ENCODE measurements around the gene CXCL3. TPM values are rescaled to one million over a fixed set of nuclear protein-coding genes. Genes with fewer than 3 reads are reported as not detected.
"Not testable (repeated sequence)": the region's sequence is repeated elsewhere in the genome, so short reads cannot be mapped to it uniquely, and the experiment has no call there.

Gene CXCL3
- total RNA-seq, 1 donor from 2014 or later, result not detected

DNA sequence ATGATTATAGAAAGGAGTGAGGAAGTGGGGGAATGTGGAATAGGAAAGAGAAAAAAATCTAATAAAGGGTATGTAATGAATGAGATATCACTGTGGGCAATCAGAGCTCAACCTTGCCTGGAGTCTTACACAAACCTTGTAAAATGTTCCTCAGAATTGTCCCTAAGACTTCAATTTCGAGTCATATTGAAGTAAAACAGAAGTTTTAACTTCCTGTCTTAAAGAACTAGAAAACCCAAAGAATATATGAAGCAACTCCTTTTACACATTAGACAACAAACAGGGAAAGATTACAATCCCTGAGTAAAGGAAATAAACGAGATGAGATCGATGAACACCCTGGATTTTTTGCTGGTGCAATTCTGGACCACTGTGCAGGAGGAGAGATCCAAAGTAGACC is 42.5 kb upstream of the CXCL3 start:
- H3K27ac ChIP-seq, result no peak overlapping the region
- H3K27me3 ChIP-seq, result no peaks in the 10 kb centered on the region
- DNase-seq (ENCODE audit: low spot score in 2 of 2), result no peak
- H3K4me1 ChIP-seq, result no peaks in the 10 kb centered on the region
- intact Hi-C loops (cut with DNase I), result no loop called here
- H3K36me3 ChIP-seq, result no peaks in the 10 kb centered on the region
- TF ChIP-seq CTCF (IDR thresholded peaks at IDR 0.05), result no peak
- H3K4me3 ChIP-seq, result no peak overlapping the region
- H3K9me3 ChIP-seq, result no peaks in the 10 kb centered on the region

- intact Hi-C loops (cut with DNase I); DNase-seq (ENCODE audit: low spot score in 2 of 2); H3K4me3 ChIP-seq; H3K27ac ChIP-seq; H3K4me1 ChIP-seq; H3K36me3 ChIP-seq; H3K9me3 ChIP-seq; H3K27me3 ChIP-seq: not testable (repeated sequence)
Observed at GRCh38 chr4:74080351-74080750, 41.9 kb upstream of the CXCL3 start.

- H3K27me3 ChIP-seq; intact Hi-C loops (cut with DNase I); H3K4me3 ChIP-seq; H3K9me3 ChIP-seq; H3K36me3 ChIP-seq; H3K4me1 ChIP-seq; DNase-seq (ENCODE audit: low spot score in 2 of 2); H3K27ac ChIP-seq: not testable (repeated sequence)
Observed at GRCh38 chr4:74079024-74079423, 40.5 kb upstream of the CXCL3 start.

GRCh38 chr4:74073358-74073757 is 34.9 kb upstream of the CXCL3 start:
- H3K27me3 ChIP-seq, result no peaks in the 10 kb centered on the region
- no peaks in the 10 kb centered on the region for H3K36me3 ChIP-seq
- no peak overlapping the region for H3K4me3 ChIP-seq
- no peaks in the 10 kb centered on the region for H3K4me1 ChIP-seq
- DNase-seq (ENCODE audit: low spot score in 2 of 2), result no peak
- H3K9me3 ChIP-seq, result no peaks in the 10 kb centered on the region
- intact Hi-C loops (cut with DNase I), result no loop called here
- TF ChIP-seq CTCF (IDR thresholded peaks at IDR 0.05), result no peak
- H3K27ac ChIP-seq, result no peak overlapping the region

DNA sequence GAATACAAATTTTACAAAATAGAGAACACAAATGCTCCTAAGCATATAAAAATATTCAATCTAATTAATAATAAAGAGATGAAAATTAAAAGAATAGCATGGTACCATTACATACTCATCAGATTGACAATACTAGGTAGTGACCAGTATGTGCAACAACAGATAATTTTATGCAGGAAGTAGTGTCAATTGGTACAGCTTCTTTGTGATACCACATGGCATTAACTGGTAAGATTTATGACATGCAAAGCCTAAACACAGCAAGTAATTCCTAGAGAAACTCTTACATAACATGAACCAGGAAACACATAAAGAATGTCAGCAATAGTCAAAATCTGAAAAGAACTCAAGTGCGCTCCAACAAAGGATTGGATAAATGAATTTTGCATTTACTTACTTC is 34.2 kb upstream of the CXCL3 start:
- intact Hi-C loops (cut with DNase I), result no loop called here

DNA sequence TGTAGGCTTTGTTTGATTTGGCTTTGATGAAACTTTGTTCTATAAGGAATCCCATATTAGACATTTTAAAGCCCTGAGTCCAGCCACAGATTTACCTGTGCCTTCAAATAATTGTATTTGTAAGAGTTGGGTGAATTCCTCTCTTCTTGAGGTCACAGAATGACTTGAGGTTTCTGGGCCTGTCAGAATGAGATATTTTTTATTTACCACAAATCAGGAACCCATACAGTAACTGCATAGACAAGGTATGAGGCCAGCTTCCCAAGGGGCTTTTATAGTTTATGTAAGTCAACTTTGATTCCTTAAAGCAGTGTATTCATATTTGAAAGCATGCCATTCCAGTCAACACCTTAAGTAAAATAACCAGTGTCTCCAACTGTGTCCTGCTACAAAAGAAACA is 29.1 kb upstream of the CXCL3 start:
- intact Hi-C loops (cut with DNase I), result no loop called here
- Histone ChIP-seq H3K4me3 (no peak overlapping the region), H3K4me1 (no peaks in the 10 kb centered on the region), H3K9me3 (no peaks in the 10 kb centered on the region), H3K36me3 (no peaks in the 10 kb centered on the region), H3K27me3 (no peaks in the 10 kb centered on the region), H3K27ac (no peak overlapping the region)
- no peak for DNase-seq (ENCODE audit: low spot score in 2 of 2)
- TF ChIP-seq CTCF (IDR thresholded peaks at IDR 0.05), result no peak

More for the DNA sequence above, 34.2 kb upstream of the CXCL3 start:
- Histone ChIP-seq H3K27ac (no peak overlapping the region), H3K4me3 (no peak overlapping the region), H3K27me3 (no peaks in the 10 kb centered on the region), H3K4me1 (no peaks in the 10 kb centered on the region), H3K36me3 (no peaks in the 10 kb centered on the region), H3K9me3 (no peaks in the 10 kb centered on the region)
- DNase-seq (ENCODE audit: low spot score in 2 of 2), result no peak
- no peak for TF ChIP-seq CTCF (IDR thresholded peaks at IDR 0.05)

DNA sequence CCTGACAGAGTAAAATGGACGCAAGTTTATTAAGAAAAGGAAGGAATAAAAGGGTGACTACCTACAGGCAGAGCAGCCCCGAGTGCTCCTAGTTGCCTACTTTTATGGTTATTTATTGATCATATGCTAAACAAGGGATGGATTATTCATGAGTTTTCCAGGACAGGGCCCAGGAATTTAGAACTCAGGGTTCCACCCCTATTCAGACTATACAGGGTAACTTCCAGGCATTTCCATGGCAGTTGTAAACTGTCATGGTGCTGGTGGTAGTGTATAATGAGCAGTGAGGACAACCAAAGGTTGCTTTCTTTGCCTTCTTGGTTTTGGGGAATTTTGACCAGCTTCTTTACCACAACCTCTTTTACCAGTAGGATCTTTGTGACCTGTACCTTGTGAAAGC is 27.7 kb upstream of the CXCL3 start:
- TF ChIP-seq CTCF (IDR thresholded peaks at IDR 0.05), result no peak

More for the DNA sequence above, 27.7 kb upstream of the CXCL3 start:
- no peak overlapping the region for H3K4me3 ChIP-seq
- no peak overlapping the region for H3K27ac ChIP-seq
- intact Hi-C loops (cut with DNase I), result no loop called here
- DNase-seq (ENCODE audit: low spot score in 2 of 2), result no peak
- H3K36me3 ChIP-seq, result no peaks in the 10 kb centered on the region
- no peaks in the 10 kb centered on the region for H3K9me3 ChIP-seq
- H3K4me1 ChIP-seq, result no peaks in the 10 kb centered on the region
- H3K27me3 ChIP-seq, result no peaks in the 10 kb centered on the region

Data from ascending aorta (tissue), 2 donors.